MG63 (cell line): ENCODE measurements around the gene PEAK1. TPM values are rescaled to one million over a fixed set of nuclear protein-coding genes. Genes with fewer than 3 reads are reported as not detected.
A peak's percentile ranks its signal among the peaks of the same experiment; 100 is the strongest.

Experiments used
- DNase-seq: peaks from one replicate; pipeline ENCODE4 v3.0.0-alpha.2; 2020
- H3K27me3 ChIP-seq: fragments of 250-450 bp; sonication (Bioruptor Pico); 2 replicates; pipeline ENCODE4 v1.5.1; 2020; ENCODE audit warnings: mild to moderate bottlenecking, moderate library complexity
- H3K36me3 ChIP-seq: fragments of 250-450 bp; sonication (Bioruptor Pico); 2 replicates; pipeline ENCODE4 v1.5.1; 2020; ENCODE audit warnings: mild to moderate bottlenecking, moderate library complexity
- H3K4me3 ChIP-seq: fragments of 250-450 bp; sonication (Bioruptor Pico); 2 replicates; pipeline ENCODE4 v1.5.1; 2020; ENCODE audit warnings: mild to moderate bottlenecking, moderate library complexity
- H3K9me3 ChIP-seq: fragments of 250-450 bp; sonication (Bioruptor Pico); 2 replicates; pipeline ENCODE4 v1.5.1; 2020; ENCODE audit warnings: mild to moderate bottlenecking, moderate library complexity
- total RNA-seq: library from RNA; depleted of rRNA; stranded (reverse); fragments of >200 nt; shearing (Covaris generic); gene quantifications from 2 replicates; pipeline ENCODE4 v1.2.3, GENCODE V29; 2014; ENCODE audit warnings: low replicate concordance

Gene PEAK1
- total RNA-seq, 1 experiment from 2014 or later, result 22.3 TPM

DNA sequence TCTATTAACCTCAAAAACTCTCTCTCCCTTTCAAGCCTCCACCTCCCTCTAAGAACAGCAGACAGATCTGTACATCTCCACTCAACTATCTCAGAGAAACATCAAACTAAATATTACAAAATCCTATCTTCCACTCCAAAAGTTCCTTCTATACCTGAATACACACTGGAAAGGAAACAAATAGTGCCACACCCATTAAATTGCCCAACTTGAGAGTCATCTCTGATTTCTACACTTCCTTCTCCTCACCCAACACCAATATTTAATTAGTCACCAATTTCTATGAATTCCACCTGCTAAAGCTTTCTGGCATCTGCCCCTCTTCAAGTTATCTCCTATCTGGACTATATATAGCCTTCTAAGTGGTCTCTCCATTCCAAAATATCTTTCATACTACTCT, 65.8 kb downstream of the PEAK1 start:
- no peaks in the 10 kb centered on the region for H3K27me3 ChIP-seq
- no peaks in the 10 kb centered on the region for H3K9me3 ChIP-seq
- no peak for DNase-seq
- H3K36me3 ChIP-seq, result peaks cover 10% of the 10 kb centered on the region
- no peak overlapping the region for H3K4me3 ChIP-seq

DNA sequence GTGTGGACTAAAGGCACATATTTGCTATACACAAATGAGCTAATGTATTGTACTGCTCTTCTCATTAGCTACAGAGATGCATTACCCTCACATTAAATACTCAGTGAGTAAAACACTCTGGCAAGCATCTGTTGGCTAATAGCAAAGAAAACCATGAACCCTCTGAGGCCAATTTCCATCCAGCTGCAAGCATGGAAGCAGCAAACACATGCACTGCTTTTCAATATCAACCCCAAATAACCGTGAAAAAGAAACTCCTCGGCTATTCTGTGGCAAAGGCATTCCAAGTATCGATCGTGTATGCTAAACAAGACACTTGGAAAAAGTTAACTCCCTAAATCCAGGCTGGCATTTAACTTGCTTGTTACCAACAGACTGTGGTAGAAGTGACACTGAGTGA, 67.0 kb downstream of the PEAK1 start:
- H3K9me3 ChIP-seq, result no peaks in the 10 kb centered on the region
- no peaks in the 10 kb centered on the region for H3K27me3 ChIP-seq
- H3K4me3 ChIP-seq, result no peak overlapping the region
- peaks cover 10% of the 10 kb centered on the region for H3K36me3 ChIP-seq
- no peak for DNase-seq

DNA sequence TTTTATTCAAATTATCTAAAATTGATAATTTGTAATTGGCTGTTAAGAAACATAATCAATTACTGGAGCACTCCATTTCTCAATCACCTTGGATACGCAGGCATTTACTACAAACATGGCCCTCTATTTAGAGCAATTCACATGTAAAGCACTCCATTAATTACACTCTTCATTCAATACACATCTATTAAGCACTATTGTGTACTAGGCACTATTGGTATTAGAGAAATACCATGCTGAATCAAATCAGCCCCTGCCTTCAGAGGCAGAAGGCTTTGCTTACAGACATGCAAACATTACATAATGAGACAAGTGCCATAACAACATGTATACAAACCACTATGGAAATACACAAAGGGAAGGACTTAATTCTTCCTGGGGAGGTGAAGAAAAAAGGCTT, 69.1 kb downstream of the PEAK1 start:
- Histone ChIP-seq H3K9me3 (no peaks in the 10 kb centered on the region), H3K27me3 (no peaks in the 10 kb centered on the region), H3K4me3 (no peak overlapping the region), H3K36me3 (peaks cover 10% of the 10 kb centered on the region)
- DNase-seq, result no peak

DNA sequence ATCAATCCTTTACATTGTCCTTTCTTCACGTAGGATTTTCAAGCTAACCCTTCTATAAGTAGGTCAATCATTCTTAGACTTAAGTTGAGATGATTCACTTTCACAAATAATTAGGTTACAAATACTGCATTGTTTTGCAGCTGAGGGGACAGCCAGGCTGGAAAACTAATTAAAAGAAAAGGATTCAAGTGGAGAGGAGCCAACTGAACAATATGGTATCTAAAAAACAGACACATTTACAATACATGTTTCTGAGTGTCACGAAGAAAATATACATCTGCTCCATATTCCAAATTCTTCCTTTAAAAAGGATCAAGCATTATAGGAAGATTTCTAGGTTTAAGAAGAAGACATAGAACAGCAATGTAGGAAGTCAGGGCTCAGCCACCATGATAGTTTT, 70.2 kb downstream of the PEAK1 start:
- peaks cover 15% of the 10 kb centered on the region for H3K36me3 ChIP-seq
- H3K4me3 ChIP-seq, result no peak overlapping the region
- no peaks in the 10 kb centered on the region for H3K27me3 ChIP-seq
- no peak for DNase-seq
- no peaks in the 10 kb centered on the region for H3K9me3 ChIP-seq

DNA sequence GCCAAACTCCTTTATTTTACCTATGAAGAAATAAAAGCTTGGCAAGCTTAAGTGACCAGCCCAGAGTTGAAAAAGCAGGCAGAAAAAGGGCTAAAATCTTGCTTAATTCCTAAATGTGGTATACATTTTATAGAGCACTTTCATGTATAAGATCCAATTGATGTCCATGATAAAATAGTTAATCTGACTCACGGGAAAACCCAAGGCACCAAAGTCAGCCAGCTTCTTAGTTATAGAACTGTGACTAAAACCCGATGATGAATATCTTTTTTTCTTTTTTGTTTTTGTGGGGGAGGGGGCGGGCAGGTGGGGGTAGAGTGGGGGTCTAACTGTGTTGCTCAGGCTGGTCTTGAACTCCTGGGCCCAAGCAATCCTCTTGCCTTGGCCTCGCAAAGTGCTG, 71.4 kb downstream of the PEAK1 start:
- Histone ChIP-seq H3K9me3 (no peaks in the 10 kb centered on the region), H3K4me3 (no peak overlapping the region), H3K36me3 (peaks cover 20% of the 10 kb centered on the region), H3K27me3 (no peaks in the 10 kb centered on the region)
- no peak for DNase-seq

DNA sequence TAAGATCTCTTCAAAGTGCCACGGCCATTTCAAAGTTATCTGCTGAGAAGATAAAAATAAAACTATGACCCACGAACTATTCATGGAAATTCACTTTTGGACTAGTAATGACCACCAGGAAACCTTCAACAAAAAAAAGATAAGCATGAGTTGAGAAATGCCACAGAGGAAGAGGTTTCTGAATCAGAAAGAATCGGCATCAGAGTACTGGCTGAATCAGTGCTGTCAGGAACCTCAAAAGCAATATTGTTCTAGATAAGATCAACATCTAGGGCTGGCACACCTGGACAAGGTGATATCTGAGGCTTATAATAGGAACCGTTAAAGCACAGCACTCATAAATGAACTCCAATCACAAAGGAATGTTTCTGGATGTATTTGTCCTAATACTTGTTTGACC, 72.7 kb downstream of the PEAK1 start:
- no peak for DNase-seq
- no peaks in the 10 kb centered on the region for H3K27me3 ChIP-seq
- 0 out of 2 replicates have a peak, but pooled peaks cover 2% of the 10 kb centered on the region for H3K9me3 ChIP-seq
- peaks cover 16% of the 10 kb centered on the region; the same call in 1 of the 2 replicates for H3K36me3 ChIP-seq
- no peak overlapping the region for H3K4me3 ChIP-seq

DNA sequence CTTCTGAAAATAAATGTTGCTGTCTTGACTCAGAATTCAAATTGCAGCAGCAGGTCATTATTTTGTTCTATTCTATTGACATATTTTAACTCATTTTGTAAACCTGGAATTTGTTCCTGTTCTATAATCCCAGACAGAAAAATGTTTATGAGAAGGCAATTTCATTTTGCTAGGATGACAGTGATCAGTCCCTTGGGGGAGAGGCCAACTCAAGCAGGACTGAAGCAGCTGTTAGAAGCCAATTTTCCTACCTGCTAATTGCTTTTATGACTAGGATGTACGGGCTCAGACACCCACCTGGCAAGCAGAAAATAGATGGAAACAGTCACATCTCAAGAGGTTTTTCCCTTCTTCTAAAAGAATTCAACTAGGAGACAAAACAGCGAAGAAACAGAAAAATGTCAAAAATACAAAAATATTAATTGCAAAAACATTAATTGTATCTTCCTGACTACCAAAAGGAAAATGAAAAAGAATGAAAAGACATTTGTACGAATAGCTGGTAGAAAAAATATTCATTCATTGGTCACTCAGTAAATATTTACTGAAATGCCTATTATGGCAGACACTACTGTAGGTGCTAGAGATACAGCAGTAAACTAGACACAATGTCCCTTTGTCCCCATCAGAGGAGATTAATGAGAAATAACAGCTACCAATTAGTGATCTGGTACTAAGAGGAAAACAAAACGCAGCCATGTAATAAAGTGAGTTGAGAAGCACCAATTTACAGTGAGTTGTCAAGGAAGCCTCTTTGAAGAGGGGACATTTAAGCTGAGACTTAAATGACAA, 73.5 kb downstream of the PEAK1 start:
- DNase-seq, result no peak
- peaks cover 16% of the 10 kb centered on the region; the same call in 1 of the 2 replicates for H3K36me3 ChIP-seq
- H3K27me3 ChIP-seq, result no peaks in the 10 kb centered on the region
- H3K9me3 ChIP-seq, result 0 out of 2 replicates have a peak, but pooled peaks cover 4% of the 10 kb centered on the region
- H3K4me3 ChIP-seq, result no peak overlapping the region

DNA sequence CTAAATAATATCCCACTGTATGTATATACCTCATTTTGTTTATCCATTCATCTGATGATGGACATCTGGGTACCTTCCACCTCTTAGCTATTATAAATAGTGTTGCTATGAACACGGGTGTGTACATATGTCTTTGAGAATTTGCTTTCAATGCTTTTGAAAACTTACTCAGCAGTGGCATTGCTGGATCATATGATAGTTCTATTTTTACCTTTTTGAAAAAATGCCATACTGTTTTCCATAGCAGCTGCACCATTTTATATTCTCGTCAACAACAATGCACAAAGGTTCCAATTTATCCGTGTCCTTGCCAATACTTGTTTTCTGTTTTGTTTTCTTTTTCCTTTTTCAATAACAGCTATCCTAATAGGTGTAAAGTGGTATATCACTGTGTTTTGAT, 77.1 kb downstream of the PEAK1 start:
- DNase-seq, result no peak
- Histone ChIP-seq H3K36me3 (peaks cover 16% of the 10 kb centered on the region; the same call in 1 of the 2 replicates), H3K27me3 (no peaks in the 10 kb centered on the region)

DNA sequence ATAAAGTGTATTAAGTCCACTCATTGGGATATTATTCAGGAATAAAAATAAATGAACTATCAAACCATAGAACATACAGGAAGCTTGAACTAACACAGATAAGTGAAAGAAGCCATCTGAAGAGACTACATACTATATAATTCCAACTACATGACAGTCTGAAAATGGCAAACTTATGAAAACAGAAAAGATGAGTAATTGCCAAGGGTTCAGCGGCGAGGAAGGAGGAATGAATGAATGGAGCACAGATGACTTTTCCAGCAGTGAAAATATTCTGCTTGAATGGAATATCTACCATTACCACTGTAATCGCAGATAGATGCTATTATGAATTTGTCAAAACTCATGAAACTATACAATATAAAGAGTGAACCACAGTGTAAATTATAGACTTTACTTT, 79.7 kb downstream of the PEAK1 start:
- Histone ChIP-seq H3K9me3 (0 out of 2 replicates have a peak, but pooled peaks cover 4% of the 10 kb centered on the region), H3K36me3 (peaks cover 13% of the 10 kb centered on the region; the same call in 1 of the 2 replicates), H3K4me3 (no peak overlapping the region), H3K27me3 (no peaks in the 10 kb centered on the region)
- DNase-seq, result no peak

More for the DNA sequence above, 77.1 kb downstream of the PEAK1 start:
- Histone ChIP-seq H3K9me3 (0 out of 2 replicates have a peak, but pooled peaks cover 4% of the 10 kb centered on the region), H3K4me3 (no peak overlapping the region)

DNA sequence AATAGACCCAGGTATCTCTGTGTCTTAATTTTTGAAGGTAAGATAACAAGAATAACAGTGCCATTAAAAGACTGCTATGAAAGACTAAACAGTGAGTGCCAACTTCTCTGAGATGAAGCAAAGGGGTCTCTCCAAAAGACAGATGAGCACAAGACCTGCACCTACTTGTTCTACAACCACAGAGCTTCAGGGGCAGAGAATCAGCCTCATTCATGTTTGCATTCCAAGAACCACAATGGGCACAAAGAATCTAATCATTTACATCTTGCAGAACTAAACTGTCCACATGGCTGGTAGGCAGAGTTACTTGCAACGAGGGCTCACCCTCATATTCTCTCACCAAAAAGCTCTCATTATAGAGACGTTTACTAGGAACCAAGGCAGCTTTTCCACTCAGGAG, 83.9 kb downstream of the PEAK1 start:
- Histone ChIP-seq H3K36me3 (peaks cover 3% of the 10 kb centered on the region; the same call in 1 of the 2 replicates), H3K4me3 (no peak overlapping the region), H3K9me3 (no peaks in the 10 kb centered on the region), H3K27me3 (no peaks in the 10 kb centered on the region)
- DNase-seq, result no peak

DNA sequence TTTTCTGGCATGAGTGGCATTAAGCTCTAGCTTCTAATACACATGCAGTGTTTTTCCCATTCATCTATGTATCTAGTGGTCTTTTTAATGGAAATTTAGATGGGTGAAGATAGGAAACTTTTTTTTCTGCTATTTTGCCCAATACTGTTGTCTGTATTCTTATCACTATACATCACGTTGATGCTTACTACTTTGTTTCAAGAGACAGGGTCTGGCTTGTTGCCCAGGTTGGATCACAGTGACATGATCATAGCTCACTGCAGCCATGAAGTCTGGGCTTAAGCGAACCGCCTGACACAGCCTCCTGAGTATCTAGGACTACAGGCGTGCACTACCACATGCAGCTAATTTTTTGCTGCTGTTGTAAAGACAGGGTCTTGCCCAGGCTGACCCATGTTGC, 84.6 kb downstream of the PEAK1 start:
- DNase-seq, result peak; percentile 6
- peaks cover 3% of the 10 kb centered on the region; the same call in 1 of the 2 replicates for H3K36me3 ChIP-seq
- H3K4me3 ChIP-seq, result no peak overlapping the region
- H3K9me3 ChIP-seq, result no peaks in the 10 kb centered on the region
- no peaks in the 10 kb centered on the region for H3K27me3 ChIP-seq

DNA sequence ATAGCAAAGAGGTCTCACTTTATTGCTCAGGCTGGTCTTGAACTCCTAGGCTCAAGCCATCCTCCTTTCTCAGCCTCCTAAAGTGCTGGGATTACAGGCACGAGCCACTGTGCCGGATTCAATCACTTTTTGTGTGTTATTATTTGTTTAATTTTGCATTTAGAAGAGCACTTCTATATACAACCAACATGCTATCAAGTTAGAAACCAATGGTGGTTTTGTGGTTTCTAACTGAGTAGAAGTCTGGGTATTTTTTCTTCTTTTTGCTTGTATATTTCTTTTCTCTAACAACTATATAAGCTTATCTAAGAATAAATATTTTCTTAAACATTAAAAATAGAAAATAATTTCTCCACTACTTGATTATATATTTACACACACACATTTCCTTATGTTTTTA, 86.7 kb downstream of the PEAK1 start:
- Histone ChIP-seq H3K9me3 (no peaks in the 10 kb centered on the region), H3K36me3 (peaks cover 3% of the 10 kb centered on the region; the same call in 1 of the 2 replicates), H3K4me3 (no peak overlapping the region), H3K27me3 (no peaks in the 10 kb centered on the region)
- DNase-seq, result no peak

DNA sequence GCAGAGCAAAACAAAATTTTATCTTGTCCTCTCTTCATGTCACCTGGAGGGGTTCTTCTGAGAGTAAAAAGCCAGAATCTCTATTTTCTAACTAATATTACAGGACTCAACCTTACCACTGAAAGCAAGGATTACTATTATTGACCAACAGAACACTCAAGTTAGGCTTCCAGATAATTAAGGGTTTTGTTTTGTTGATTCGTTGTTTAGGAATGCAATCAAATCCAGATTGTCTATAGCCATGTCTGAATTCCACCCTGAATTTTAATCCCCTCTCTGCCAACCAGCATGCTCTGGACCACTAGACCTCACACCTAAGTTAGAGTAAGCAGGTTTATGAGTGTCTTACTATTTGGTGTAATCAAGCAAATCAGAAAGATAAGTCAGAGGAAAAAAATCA, 90.7 kb downstream of the PEAK1 start:
- Histone ChIP-seq H3K27me3 (no peaks in the 10 kb centered on the region), H3K9me3 (no peaks in the 10 kb centered on the region), H3K36me3 (peaks cover 3% of the 10 kb centered on the region; the same call in 1 of the 2 replicates), H3K4me3 (no peak overlapping the region)
- DNase-seq, result no peak

DNA sequence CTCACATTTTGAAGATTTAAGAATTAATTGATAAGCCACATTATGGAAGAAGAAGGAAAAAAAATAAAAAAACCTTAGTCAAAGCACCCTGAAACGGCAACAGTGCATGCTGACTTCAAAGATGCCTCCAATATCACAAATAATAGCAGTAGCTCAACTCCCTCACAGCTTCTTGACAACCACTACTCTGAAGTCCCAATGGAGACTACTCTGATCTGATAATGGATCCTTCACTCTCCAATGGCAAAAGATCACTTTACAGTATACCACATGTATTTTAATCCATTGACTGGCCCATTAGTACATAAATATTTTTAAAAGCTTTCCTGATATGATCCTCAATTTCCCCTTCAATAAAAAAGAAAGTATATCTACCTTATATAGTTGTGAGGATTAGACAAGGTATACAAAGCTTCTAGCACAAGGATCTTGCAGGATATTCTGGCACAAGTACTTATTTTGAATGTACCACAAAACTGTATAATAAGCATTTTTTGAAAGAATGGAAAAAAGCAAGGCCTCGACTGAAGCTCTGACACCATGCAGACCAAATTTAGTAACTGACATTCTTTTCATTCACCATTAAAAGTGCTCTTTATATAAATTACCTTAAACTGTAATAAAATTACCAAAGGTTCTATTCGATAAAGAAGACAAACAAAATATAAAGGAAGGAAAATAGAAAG, 91.9 kb downstream of the PEAK1 start:
- H3K4me3 ChIP-seq, result no peak overlapping the region
- no peaks in the 10 kb centered on the region for H3K27me3 ChIP-seq
- no peaks in the 10 kb centered on the region for H3K9me3 ChIP-seq
- DNase-seq, result no peak
- H3K36me3 ChIP-seq, result no peaks in the 10 kb centered on the region; the same call in 1 of the 2 replicates

DNA sequence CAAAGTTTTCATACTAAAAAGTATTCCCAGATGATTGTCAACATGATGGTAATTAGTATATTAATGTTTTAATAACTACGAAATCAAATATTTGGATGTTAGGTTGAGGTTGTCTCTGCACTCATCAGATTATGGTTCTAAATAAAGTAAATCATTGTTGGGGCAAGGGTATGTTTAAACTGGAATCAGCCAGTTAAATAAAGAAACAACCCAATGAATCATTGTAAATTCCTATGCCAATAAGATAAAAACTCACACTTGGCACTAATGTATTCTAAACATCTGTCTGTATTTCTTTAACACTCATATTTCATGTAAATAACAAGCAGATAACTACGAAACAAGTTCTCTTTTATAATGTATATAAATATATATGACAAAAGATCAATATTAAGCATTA, 92.7 kb downstream of the PEAK1 start:
- Histone ChIP-seq H3K36me3 (no peaks in the 10 kb centered on the region), H3K27me3 (no peaks in the 10 kb centered on the region), H3K4me3 (no peak overlapping the region), H3K9me3 (no peaks in the 10 kb centered on the region)
- no peak for DNase-seq

DNA sequence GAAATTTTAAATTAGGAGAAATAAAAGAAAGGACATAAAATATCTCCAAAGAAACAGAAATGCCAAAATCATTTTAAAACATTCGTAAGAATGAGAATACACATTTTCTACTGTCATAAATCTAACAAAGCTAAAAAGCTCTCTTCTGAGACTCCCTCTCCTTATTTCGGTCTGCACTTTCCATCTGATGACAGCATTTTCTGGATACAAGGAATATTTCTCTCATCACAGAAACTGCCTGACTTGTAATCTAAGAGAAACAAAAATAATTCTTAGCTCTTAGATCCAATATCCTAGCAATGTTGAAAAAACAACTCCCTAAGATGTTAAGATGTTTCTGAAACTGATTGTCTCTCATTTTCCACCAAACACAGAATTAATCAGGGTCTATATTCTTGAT, 93.5 kb downstream of the PEAK1 start:
- Histone ChIP-seq H3K4me3 (no peak overlapping the region), H3K36me3 (no peaks in the 10 kb centered on the region), H3K9me3 (no peaks in the 10 kb centered on the region), H3K27me3 (no peaks in the 10 kb centered on the region)
- DNase-seq, result no peak

DNA sequence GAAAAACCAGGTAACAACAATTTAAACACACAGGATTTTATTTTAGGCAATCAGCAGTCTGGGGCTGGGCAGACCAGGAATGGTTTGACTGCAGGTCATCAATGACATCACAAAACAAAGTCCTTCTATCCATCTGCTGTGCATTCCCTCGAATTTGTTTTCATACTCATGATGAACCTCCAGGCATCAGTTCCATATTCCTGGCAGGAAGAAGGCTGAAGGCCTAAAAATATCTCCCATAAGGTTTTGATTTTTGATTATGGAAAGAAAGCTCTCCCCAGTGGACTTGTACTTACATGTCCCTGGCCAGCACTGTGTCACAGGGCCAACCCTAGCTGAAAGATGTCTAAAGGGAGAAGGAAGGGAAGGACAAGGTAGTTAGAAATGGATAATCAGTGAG, 107.4 kb downstream of the PEAK1 start:
- Histone ChIP-seq H3K27me3 (no peaks in the 10 kb centered on the region), H3K9me3 (no peaks in the 10 kb centered on the region), H3K4me3 (no peak overlapping the region), H3K36me3 (no peaks in the 10 kb centered on the region; the same call in 1 of the 2 replicates)
- no peak for DNase-seq
